Measurements from ENCODE around the gene CSPG4.

- TF ChIP-seq FOXK2 (IDR thresholded peaks at IDR 0.05) (no peak), ZNF24 (IDR thresholded peaks at IDR 0.05) (no peak), RFX5 (IDR thresholded peaks at IDR 0.05; ENCODE audit: low read depth, low read length) (no peak), ZSCAN29 (IDR thresholded peaks at IDR 0.05) (no peak), MEF2A (IDR thresholded peaks at IDR 0.05; ENCODE audit: insufficient read depth, low read depth, low read length) (no peak), CTCF (IDR thresholded peaks at IDR 0.05 in 2 of 3, conservative IDR thresholded peaks at IDR 0.05 in 1 of 3; ENCODE audit: control insufficient read depth in 2 of 3, extremely low read depth in 1 of 3, insufficient read depth in 1 of 3, low read depth in 3 of 3, low read length in 3 of 3) (no peak), SIN3A (IDR thresholded peaks at IDR 0.05; ENCODE audit: low read depth, low read length) (no peak), USF2 (IDR thresholded peaks at IDR 0.05; ENCODE audit: borderline replicate concordance, low read depth, low read length) (no peak), ETV6 (conservative IDR thresholded peaks at IDR 0.05 in 1 of 2, IDR thresholded peaks at IDR 0.05 in 1 of 2; ENCODE audit: borderline replicate concordance in 1 of 2, low read depth in 1 of 2) (no peak), ATF2 (IDR thresholded peaks at IDR 0.05; ENCODE audit: low read length) (no peak), WRNIP1 (IDR thresholded peaks at IDR 0.05; ENCODE audit: borderline replicate concordance, low read depth, low read length) (no peak), GABPA (IDR thresholded peaks at IDR 0.05; ENCODE audit: low read depth) (no peak), MYC (IDR thresholded peaks at IDR 0.05; ENCODE audit: insufficient read depth, insufficient read length, insufficient replicate concordance, low read length, severe bottlenecking) (no peak), NR2F1 (conservative IDR thresholded peaks at IDR 0.05) (no peak)
Observed at GRCh38 chr15:75706682-75706954, 6.0 kb downstream of the CSPG4 start.
